ENCODE measurements around the gene CREB5. TPM values are rescaled to one million over a fixed set of nuclear protein-coding genes. Genes with fewer than 3 reads are reported as not detected.

CREB5 gene
- total RNA-seq, 1 donor from 2014 or later = 4.6 TPM

DNA sequence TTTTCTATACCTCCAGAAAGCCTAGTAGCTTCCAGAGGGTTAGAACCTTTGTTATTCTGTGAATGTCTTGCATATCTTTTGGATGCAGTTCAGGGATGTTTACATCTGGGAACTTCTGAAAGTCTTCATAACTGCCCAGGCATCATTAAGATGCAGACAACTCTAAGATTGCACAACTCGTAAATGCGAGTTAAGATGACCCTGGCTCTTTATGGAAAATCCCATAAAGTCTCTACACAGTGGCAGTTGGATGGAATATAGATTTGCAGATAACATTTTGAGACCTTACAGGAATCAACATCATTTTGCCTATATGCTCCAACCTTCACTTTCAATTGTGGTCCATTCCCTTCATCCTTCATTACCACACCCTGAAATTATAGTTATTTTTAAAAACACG, 151.7 kb downstream of the CREB5 start:
- H3K4me1 Mint-ChIP-seq (ENCODE audit: low read depth) = no peaks in the 10 kb centered on the region
- no peak overlapping the region for H3K27ac Mint-ChIP-seq
- H3K9me3 Mint-ChIP-seq (ENCODE audit: low read depth) = no peaks in the 10 kb centered on the region
- H3K36me3 Mint-ChIP-seq (ENCODE audit: insufficient read depth) = no peaks in the 10 kb centered on the region
- DNase-seq (ENCODE audit: low spot score, unreplicated experiment) = no peak
- no peak overlapping the region for H3K4me3 Mint-ChIP-seq (ENCODE audit: low read depth)
- peaks cover 15% of the 10 kb centered on the region for H3K27me3 Mint-ChIP-seq
- TF ChIP-seq, protein P1, sequence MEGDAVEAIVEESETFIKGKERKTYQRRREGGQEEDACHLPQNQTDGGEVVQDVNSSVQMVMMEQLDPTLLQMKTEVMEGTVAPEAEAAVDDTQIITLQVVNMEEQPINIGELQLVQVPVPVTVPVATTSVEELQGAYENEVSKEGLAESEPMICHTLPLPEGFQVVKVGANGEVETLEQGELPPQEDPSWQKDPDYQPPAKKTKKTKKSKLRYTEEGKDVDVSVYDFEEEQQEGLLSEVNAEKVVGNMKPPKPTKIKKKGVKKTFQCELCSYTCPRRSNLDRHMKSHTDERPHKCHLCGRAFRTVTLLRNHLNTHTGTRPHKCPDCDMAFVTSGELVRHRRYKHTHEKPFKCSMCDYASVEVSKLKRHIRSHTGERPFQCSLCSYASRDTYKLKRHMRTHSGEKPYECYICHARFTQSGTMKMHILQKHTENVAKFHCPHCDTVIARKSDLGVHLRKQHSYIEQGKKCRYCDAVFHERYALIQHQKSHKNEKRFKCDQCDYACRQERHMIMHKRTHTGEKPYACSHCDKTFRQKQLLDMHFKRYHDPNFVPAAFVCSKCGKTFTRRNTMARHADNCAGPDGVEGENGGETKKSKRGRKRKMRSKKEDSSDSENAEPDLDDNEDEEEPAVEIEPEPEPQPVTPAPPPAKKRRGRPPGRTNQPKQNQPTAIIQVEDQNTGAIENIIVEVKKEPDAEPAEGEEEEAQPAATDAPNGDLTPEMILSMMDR (IDR thresholded peaks at IDR 0.05; ENCODE audit: unreplicated experiment) = no peak

DNA sequence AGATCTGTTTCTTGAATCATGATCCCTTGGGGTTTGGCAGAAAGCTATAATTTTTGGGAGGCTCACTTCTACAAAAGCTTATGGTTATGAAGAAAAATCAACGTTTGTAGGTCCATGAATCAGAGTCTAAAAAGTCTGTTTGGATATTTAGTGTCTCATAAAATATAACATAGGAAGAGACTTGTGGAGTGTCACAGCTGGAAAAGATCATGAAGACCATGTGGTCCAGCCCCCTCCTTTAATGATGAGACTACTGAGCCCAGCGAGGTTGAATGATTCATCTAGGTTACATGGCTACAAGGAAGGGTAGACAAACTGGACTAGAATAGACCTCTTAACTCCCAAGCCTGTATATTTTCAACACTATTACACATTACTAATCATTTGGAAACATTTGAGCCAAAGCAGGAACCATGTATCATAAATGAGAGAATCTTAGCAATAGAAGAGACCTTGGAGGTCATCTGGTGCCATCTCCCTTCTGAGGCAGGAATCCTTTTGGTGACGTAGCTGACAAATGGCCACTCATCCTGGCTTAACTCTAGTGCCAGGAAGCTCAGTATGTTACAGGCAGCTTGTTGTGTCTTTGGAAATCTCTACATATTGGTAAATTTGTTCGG, 152.5 kb downstream of the CREB5 start:
- no peaks in the 10 kb centered on the region for H3K9me3 Mint-ChIP-seq (ENCODE audit: low read depth)
- no peaks in the 10 kb centered on the region for H3K4me1 Mint-ChIP-seq (ENCODE audit: low read depth)

GRCh38 chr7:28565980-28566379, 153.7 kb downstream of the CREB5 start:
- Mint-ChIP-seq H3K27me3 (peaks cover 8% of the 10 kb centered on the region), H3K36me3 (ENCODE audit: insufficient read depth) (no peaks in the 10 kb centered on the region), H3K4me1 (ENCODE audit: low read depth) (no peaks in the 10 kb centered on the region), H3K9me3 (ENCODE audit: low read depth) (no peaks in the 10 kb centered on the region), H3K4me3 (ENCODE audit: low read depth) (no peak overlapping the region), H3K27ac (no peak overlapping the region)
- TF ChIP-seq, protein P1 (IDR thresholded peaks at IDR 0.05; ENCODE audit: unreplicated experiment) = no peak
- no peak for DNase-seq (ENCODE audit: low spot score, unreplicated experiment)

More for the DNA sequence above, 152.5 kb downstream of the CREB5 start:
- no peak overlapping the region for H3K27ac Mint-ChIP-seq
- no peak overlapping the region for H3K4me3 Mint-ChIP-seq (ENCODE audit: low read depth)
- H3K27me3 Mint-ChIP-seq = peaks cover 12% of the 10 kb centered on the region
- no peak for DNase-seq (ENCODE audit: low spot score, unreplicated experiment)
- TF ChIP-seq, protein P1 (IDR thresholded peaks at IDR 0.05; ENCODE audit: unreplicated experiment) = no peak
- H3K36me3 Mint-ChIP-seq (ENCODE audit: insufficient read depth) = no peaks in the 10 kb centered on the region

- H3K36me3 Mint-ChIP-seq (ENCODE audit: insufficient read depth) = no peaks in the 10 kb centered on the region
- TF ChIP-seq, protein P1 (IDR thresholded peaks at IDR 0.05; ENCODE audit: unreplicated experiment) = no peak
- DNase-seq (ENCODE audit: low spot score, unreplicated experiment) = no peak
- H3K9me3 Mint-ChIP-seq (ENCODE audit: low read depth) = no peaks in the 10 kb centered on the region
- H3K27me3 Mint-ChIP-seq = peaks cover 7% of the 10 kb centered on the region
- peaks cover 7% of the 10 kb centered on the region for H3K4me1 Mint-ChIP-seq (ENCODE audit: low read depth)
- no peak overlapping the region for H3K4me3 Mint-ChIP-seq (ENCODE audit: low read depth)
- H3K27ac Mint-ChIP-seq = no peak overlapping the region
Measured at GRCh38 chr7:28570113-28570969, 158.0 kb downstream of the CREB5 start.

DNA sequence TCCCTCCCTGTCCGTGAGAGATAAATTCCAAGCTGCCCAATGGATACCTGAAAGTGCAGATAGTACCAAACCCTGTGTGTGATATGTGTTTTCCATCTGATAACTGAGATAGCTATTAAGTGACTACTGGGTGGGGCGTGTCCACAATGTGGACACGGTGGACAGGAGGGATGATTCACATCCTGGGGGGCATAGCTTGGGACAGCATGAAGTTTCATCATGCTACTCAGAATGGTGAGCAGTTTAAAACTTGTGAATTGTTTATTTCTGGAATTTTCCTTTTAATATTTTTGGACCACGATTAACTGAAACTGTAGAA, 158.6 kb downstream of the CREB5 start:
- TF ChIP-seq, protein P1 (IDR thresholded peaks at IDR 0.05; ENCODE audit: unreplicated experiment) = no peak
- Mint-ChIP-seq H3K4me3 (ENCODE audit: low read depth) (no peak overlapping the region), H3K27me3 (peaks cover 10% of the 10 kb centered on the region), H3K4me1 (ENCODE audit: low read depth) (peaks cover 7% of the 10 kb centered on the region), H3K27ac (no peak overlapping the region), H3K36me3 (ENCODE audit: insufficient read depth) (no peaks in the 10 kb centered on the region), H3K9me3 (ENCODE audit: low read depth) (no peaks in the 10 kb centered on the region)
- no peak for DNase-seq (ENCODE audit: low spot score, unreplicated experiment)

Data from progenitor cell of endocrine pancreas (in vitro differentiated cells).